H9 (cell line): ENCODE results near the gene SNRNP70. TPM values are rescaled to one million over a fixed set of nuclear protein-coding genes. Genes with fewer than 3 reads are reported as not detected.

ENCODE experiments used
- DNase-seq: peaks from one replicate; pipeline ENCODE4 v3.0.0-alpha.2; 2017
- H2AFZ ChIP-seq: one replicate; pipeline ENCODE4 v1.6.1; 2013; ENCODE audit warnings: mild to moderate bottlenecking, low read length, control low read depth, moderate library complexity
- H2AK5ac ChIP-seq: 2 replicates; pipeline ENCODE4 v1.6.1; 2013; ENCODE audit warnings: low read length, control low read depth, mixed read lengths; ENCODE audit not compliant: insufficient read length
- H2BK120ac ChIP-seq: one replicate; pipeline ENCODE4 v1.6.1; 2013; ENCODE audit warnings: low read depth, mild to moderate bottlenecking, low read length, control low read depth, inconsistent platforms; ENCODE audit not compliant: poor library complexity, severe bottlenecking
- H2BK12ac ChIP-seq: 2 replicates; pipeline ENCODE4 v1.6.1; 2013; ENCODE audit warnings: low read length, control low read depth, mixed read lengths, low read depth; ENCODE audit not compliant: insufficient read length
- H2BK15ac ChIP-seq: 2 replicates; pipeline ENCODE4 v1.6.1; 2013; ENCODE audit warnings: low read depth, low read length, control low read depth
- H2BK20ac ChIP-seq: one replicate; pipeline ENCODE4 v1.6.1; 2013; ENCODE audit warnings: low read depth, mild to moderate bottlenecking, low read length, control low read depth, inconsistent platforms; ENCODE audit not compliant: poor library complexity, severe bottlenecking
- H2BK5ac ChIP-seq: 2 replicates; pipeline ENCODE4 v1.6.1; 2013; ENCODE audit warnings: low read length, control low read depth, mixed read lengths; ENCODE audit not compliant: insufficient read length
- H3K14ac ChIP-seq: 2 replicates; pipeline ENCODE4 v1.6.1; 2013; ENCODE audit warnings: low read length, control low read depth; ENCODE audit not compliant: insufficient read depth
- H3K18ac ChIP-seq: 2 replicates; pipeline ENCODE4 v1.6.1; 2013; ENCODE audit warnings: low read depth, mild to moderate bottlenecking, mixed read lengths, low read length, control low read depth; ENCODE audit not compliant: insufficient read length
- H3K23ac ChIP-seq: 2 replicates; pipeline ENCODE4 v1.6.1; 2013; ENCODE audit warnings: low read length, control low read depth, mixed read lengths, low read depth; ENCODE audit not compliant: insufficient read length
- H3K23me2 ChIP-seq: 2 replicates; pipeline ENCODE4 v1.6.1; 2013; ENCODE audit warnings: low read depth, mild to moderate bottlenecking, mixed read lengths, low read length, control low read depth; ENCODE audit not compliant: insufficient read length, poor library complexity, severe bottlenecking
- H3K27ac ChIP-seq: 2 replicates; pipeline ENCODE4 v1.5.1; 2013; ENCODE audit warnings: low read length, control low read depth, mixed read lengths, low read depth; ENCODE audit not compliant: insufficient read length
- H3K27me3 ChIP-seq: 2 replicates; pipeline ENCODE4 v1.6.1; 2013; ENCODE audit warnings: low read length, control low read depth, inconsistent platforms; ENCODE audit not compliant: insufficient read depth
- H3K4ac ChIP-seq: 2 replicates; pipeline ENCODE4 v1.6.1; 2013; ENCODE audit warnings: low read depth, mild to moderate bottlenecking, control low read depth, inconsistent platforms, low read length, moderate library complexity
- H3K4me1 ChIP-seq: 2 replicates; pipeline ENCODE4 v1.6.1; 2013; ENCODE audit warnings: low read length, control low read depth, inconsistent platforms; ENCODE audit not compliant: insufficient read depth
- H3K4me2 ChIP-seq: 2 replicates; pipeline ENCODE4 v1.6.1; 2013; ENCODE audit warnings: low read length, control low read depth, mixed read lengths; ENCODE audit not compliant: insufficient read length, insufficient read depth
- H3K56ac ChIP-seq: 2 replicates; pipeline ENCODE4 v1.6.1; 2013; ENCODE audit warnings: low read depth, mild to moderate bottlenecking, mixed read lengths, low read length, control low read depth; ENCODE audit not compliant: insufficient read length
- H3K79me1 ChIP-seq: 2 replicates; pipeline ENCODE4 v1.6.1; 2013; ENCODE audit warnings: low read depth, mild to moderate bottlenecking, moderate library complexity, low read length, control low read depth, inconsistent platforms; ENCODE audit not compliant: insufficient read depth, poor library complexity, severe bottlenecking
- H3K79me2 ChIP-seq: 2 replicates; pipeline ENCODE4 v1.6.1; 2013; ENCODE audit warnings: low read length, control low read depth, inconsistent platforms; ENCODE audit not compliant: insufficient read depth
- H3K9ac ChIP-seq: 2 replicates; pipeline ENCODE4 v1.6.1; 2013; ENCODE audit warnings: low read length, control low read depth, mixed read lengths; ENCODE audit not compliant: insufficient read length; ENCODE audit errors: extremely low read depth
- H3K9me3 ChIP-seq: one replicate; pipeline ENCODE4 v1.6.1; 2013; ENCODE audit warnings: low read depth, low read length, inconsistent platforms; ENCODE audit not compliant: control insufficient read depth
- H3T11ph ChIP-seq: one replicate; pipeline ENCODE4 v1.6.1; 2013; ENCODE audit warnings: mild to moderate bottlenecking, low read length, control low read depth, inconsistent platforms
- H4K20me1 ChIP-seq: one replicate; pipeline ENCODE4 v1.6.1; 2013; ENCODE audit not compliant: control insufficient read depth, insufficient read length, insufficient read depth
- H4K5ac ChIP-seq: 2 replicates; pipeline ENCODE4 v1.6.1; 2013; ENCODE audit warnings: low read depth, mild to moderate bottlenecking, mixed read lengths, low read length, control low read depth; ENCODE audit not compliant: insufficient read length
- H4K8ac ChIP-seq: replicated peaks from 2 replicates; pipeline ENCODE4 v1.6.1; 2013; ENCODE audit warnings: low read length, control low read depth, mixed read lengths, low read depth; ENCODE audit not compliant: insufficient read length
- H4K91ac ChIP-seq: 2 replicates; pipeline ENCODE4 v1.6.1; 2013; ENCODE audit warnings: low read depth, mild to moderate bottlenecking, moderate library complexity, mixed read lengths, low read length, control low read depth; ENCODE audit not compliant: insufficient read length
- H3K27ac Mint-ChIP-seq, 3 experiments: 2 replicates in 2 of 3; 3 replicates in 1 of 3; pipeline ENCODE4 v1.8.0; 2020 to 2021; ENCODE audit warnings: mixed read lengths in 3 of 3, mild to moderate bottlenecking in 1 of 3, moderate library complexity in 1 of 3
- H3K27me3 Mint-ChIP-seq: 2 replicates; pipeline ENCODE4 v1.8.0; 2021; ENCODE audit warnings: low read depth, mild to moderate bottlenecking, moderate library complexity, mixed read lengths
- H3K36me3 Mint-ChIP-seq, 3 experiments: 2 replicates in 2 of 3; 3 replicates in 1 of 3; pipeline ENCODE4 v1.8.0; 2020 to 2021; ENCODE audit warnings: low read depth in 3 of 3, mixed read lengths in 3 of 3; ENCODE audit not compliant: insufficient read depth in 1 of 3
- H3K4me1 Mint-ChIP-seq, 2 experiments: 2 replicates each; pipeline ENCODE4 v1.8.0; 2020; ENCODE audit warnings: mixed read lengths in 2 of 2
- H3K4me3 Mint-ChIP-seq, 2 experiments: 2 replicates in 1 of 2; 3 replicates in 1 of 2; pipeline ENCODE4 v1.8.0; 2020 to 2021; ENCODE audit warnings: mild to moderate bottlenecking in 2 of 2, mixed read lengths in 2 of 2, moderate library complexity in 1 of 2
- H3K9me3 Mint-ChIP-seq, 2 experiments: 2 replicates in 1 of 2; 3 replicates in 1 of 2; pipeline ENCODE4 v1.8.0; 2020; ENCODE audit warnings: mild to moderate bottlenecking in 2 of 2, mixed read lengths in 2 of 2, moderate library complexity in 1 of 2
- WGBS: extraction: QIAGEN DNeasy Blood & Tissue Kit; methylation state at CpG from one replicate; pipeline ENCODE4 v1.1.7; 2013; ENCODE audit warnings: missing lambda C conversion rate, low lambda C conversion rate, mixed read lengths; ENCODE audit not compliant: insufficient read length; ENCODE audit errors: extremely low coverage; 5-methylcytosine and 5-hydroxymethylcytosine counted together
- total RNA-seq: library from RNA; stranded (reverse); gene quantifications from 2 replicates; pipeline ENCODE4 v1.2.1, GENCODE V29; 2021
- TF ChIP-seq, protein P1 (sequence below): fragments of 200-600 bp; sonication (generic); conservative IDR thresholded peaks from 3 replicates; pipeline ENCODE4 v1.8.0; 2021; ENCODE audit warnings: antibody characterized with exemption, mild to moderate bottlenecking

SNRNP70 gene
- total RNA-seq, 1 experiment from 2014 or later = 295 TPM

DNA sequence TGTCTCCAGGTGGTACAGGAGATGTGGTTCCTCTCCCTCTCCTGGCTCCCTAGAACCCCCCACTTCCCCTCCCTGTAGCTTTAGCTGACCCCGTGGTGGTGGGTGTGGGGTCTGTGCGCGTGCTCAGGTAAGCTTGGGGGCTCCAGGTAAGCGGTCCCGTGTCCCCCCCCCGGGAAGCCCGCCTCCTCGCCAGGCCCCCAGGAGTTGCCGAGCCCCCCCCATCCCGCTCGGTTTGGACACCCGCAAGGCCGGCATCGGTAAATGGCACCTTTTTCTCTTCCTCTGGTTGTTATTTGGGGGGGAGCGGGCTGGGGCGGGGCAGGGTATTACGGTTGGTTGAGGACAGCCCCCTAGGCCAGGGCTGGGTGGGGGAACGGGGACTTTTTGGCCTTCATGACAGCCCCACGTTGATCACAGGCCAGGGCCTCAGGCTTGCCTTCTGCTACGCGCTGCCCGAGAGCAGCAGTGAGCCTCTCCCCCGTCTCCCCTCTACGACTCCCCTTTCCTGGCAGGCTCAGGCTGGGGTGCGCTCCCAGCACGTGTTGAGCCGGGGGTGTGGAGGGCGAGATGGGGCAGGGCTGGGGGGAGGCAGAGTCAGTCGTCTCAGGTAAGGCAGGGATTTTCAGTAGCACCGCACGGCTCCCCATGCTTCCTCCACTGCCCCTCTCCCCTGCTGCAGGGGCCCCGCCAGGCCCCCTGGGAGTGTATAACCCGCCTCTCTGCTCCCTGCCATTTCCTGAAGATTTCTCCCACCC lies 18.3 kb downstream of the SNRNP70 start:
- no peak overlapping the region for H4K5ac ChIP-seq
- H3K9ac ChIP-seq = no peak overlapping the region
- H2AK5ac ChIP-seq = no peak overlapping the region
- Mint-ChIP-seq H3K4me3 (no peak overlapping the region), H3K27me3 (no peaks in the 10 kb centered on the region; the same call in 1 of the 2 replicates), H3K36me3 (peaks cover 60 to 88% (median 86%) of the 10 kb centered on the region in 3 experiments), H3K9me3 (peaks cover 0 to 2% of the 10 kb centered on the region in 2 experiments; a peak in 2 of 5 replicates), H3K27ac (peak overlapping the region in 1 of 3 experiments; percentile 55; a peak in 1 of 7 replicates), H3K4me1 (peaks cover 6 to 27% of the 10 kb centered on the region in 2 experiments)
- H2BK20ac ChIP-seq = no peak overlapping the region
- H3K23me2 ChIP-seq = no peaks in the 10 kb centered on the region
- no peak overlapping the region for H3K56ac ChIP-seq
- H3K4ac ChIP-seq = no peak overlapping the region
- H3K14ac ChIP-seq = no peak overlapping the region
- no peaks in the 10 kb centered on the region for H3K9me3 ChIP-seq
- H3K27me3 ChIP-seq = no peaks in the 10 kb centered on the region
- H3K79me2 ChIP-seq = no peaks in the 10 kb centered on the region
- H3K4me2 ChIP-seq = no peak overlapping the region
- no peak overlapping the region for H2BK15ac ChIP-seq
- no peak overlapping the region for H3K18ac ChIP-seq
- H3T11ph ChIP-seq = no peak overlapping the region
- no peak overlapping the region for H3K27ac ChIP-seq
- no peak overlapping the region for H2BK5ac ChIP-seq
- no peak overlapping the region for H2AFZ ChIP-seq
- TF ChIP-seq, protein P1, sequence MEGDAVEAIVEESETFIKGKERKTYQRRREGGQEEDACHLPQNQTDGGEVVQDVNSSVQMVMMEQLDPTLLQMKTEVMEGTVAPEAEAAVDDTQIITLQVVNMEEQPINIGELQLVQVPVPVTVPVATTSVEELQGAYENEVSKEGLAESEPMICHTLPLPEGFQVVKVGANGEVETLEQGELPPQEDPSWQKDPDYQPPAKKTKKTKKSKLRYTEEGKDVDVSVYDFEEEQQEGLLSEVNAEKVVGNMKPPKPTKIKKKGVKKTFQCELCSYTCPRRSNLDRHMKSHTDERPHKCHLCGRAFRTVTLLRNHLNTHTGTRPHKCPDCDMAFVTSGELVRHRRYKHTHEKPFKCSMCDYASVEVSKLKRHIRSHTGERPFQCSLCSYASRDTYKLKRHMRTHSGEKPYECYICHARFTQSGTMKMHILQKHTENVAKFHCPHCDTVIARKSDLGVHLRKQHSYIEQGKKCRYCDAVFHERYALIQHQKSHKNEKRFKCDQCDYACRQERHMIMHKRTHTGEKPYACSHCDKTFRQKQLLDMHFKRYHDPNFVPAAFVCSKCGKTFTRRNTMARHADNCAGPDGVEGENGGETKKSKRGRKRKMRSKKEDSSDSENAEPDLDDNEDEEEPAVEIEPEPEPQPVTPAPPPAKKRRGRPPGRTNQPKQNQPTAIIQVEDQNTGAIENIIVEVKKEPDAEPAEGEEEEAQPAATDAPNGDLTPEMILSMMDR = no peak
- H3K4me1 ChIP-seq = no peaks in the 10 kb centered on the region
- no peaks in the 10 kb centered on the region for H3K79me1 ChIP-seq
- no peak overlapping the region for H2BK12ac ChIP-seq
- DNase-seq = no peak
- no peaks in the 10 kb centered on the region for H4K20me1 ChIP-seq
- H2BK120ac ChIP-seq = no peak overlapping the region
- H4K91ac ChIP-seq = no peak overlapping the region
- no peak overlapping the region for H3K23ac ChIP-seq
- no CpG with 5 or more reads among the region's 33 CpGs for WGBS
- no peak overlapping the region for H4K8ac ChIP-seq
